MM.1S (cell line): Measurements from ENCODE around the gene EFR3B.
A peak's percentile ranks its signal among the peaks of the same experiment; 100 is the strongest.

Experiments
- DNase-seq: peaks from one replicate; pipeline ENCODE4 v3.0.0-alpha.2; 2015
- H2AFZ ChIP-seq: fragments of 300-600 bp; sonication (generic); 2 replicates; pipeline ENCODE4 v1.6.0; 2016; ENCODE audit warnings: antibody characterized with exemption, low read length
- H3F3A ChIP-seq: fragments of 300-600 bp; sonication (generic); 2 replicates; pipeline ENCODE4 v1.6.1; 2016; ENCODE audit warnings: mild to moderate bottlenecking, antibody characterized with exemption, low read length, moderate library complexity, mixed read lengths; ENCODE audit not compliant: insufficient read depth
- H3K27ac ChIP-seq: fragments of 300-600 bp; sonication (generic); 2 replicates; pipeline ENCODE4 v1.5.1; 2016; ENCODE audit warnings: mild to moderate bottlenecking, low read length
- H3K27me3 ChIP-seq: fragments of 300-600 bp; sonication (generic); replicated peaks from 2 replicates; pipeline ENCODE4 v1.6.0; 2016; ENCODE audit warnings: low read length; ENCODE audit not compliant: insufficient read depth
- H3K36me3 ChIP-seq: fragments of 300-600 bp; sonication (generic); replicated peaks from 2 replicates; pipeline ENCODE4 v1.6.1; 2016; ENCODE audit warnings: mild to moderate bottlenecking, low read length, mixed read lengths; ENCODE audit not compliant: insufficient read depth
- H3K4me1 ChIP-seq: fragments of 300-600 bp; sonication (generic); 2 replicates; pipeline ENCODE4 v1.6.1; 2016; ENCODE audit warnings: low read length, mixed read lengths
- H3K4me2 ChIP-seq: fragments of 300-600 bp; sonication (generic); 2 replicates; pipeline ENCODE4 v1.6.0; 2016; ENCODE audit warnings: low read depth, low read length
- H3K4me3 ChIP-seq: fragments of 300-600 bp; sonication (generic); 2 replicates; pipeline ENCODE4 v1.5.1; 2016; ENCODE audit warnings: low read length, mixed read lengths
- H3K79me2 ChIP-seq: fragments of 300-600 bp; sonication (generic); 2 replicates; pipeline ENCODE4 v1.6.1; 2016; ENCODE audit warnings: mixed run types, low read length, mixed read lengths
- H3K9ac ChIP-seq: fragments of 300-600 bp; sonication (generic); 2 replicates; pipeline ENCODE4 v1.6.1; 2016; ENCODE audit warnings: low read length, mixed read lengths
- H3K9me2 ChIP-seq: fragments of 300-600 bp; sonication (generic); replicated peaks from 2 replicates; pipeline ENCODE4 v1.6.1; 2016; ENCODE audit warnings: mild to moderate bottlenecking, low read length, mixed read lengths; ENCODE audit not compliant: insufficient read depth
- H3K9me3 ChIP-seq: fragments of 300-600 bp; sonication (generic); replicated peaks from 2 replicates; pipeline ENCODE4 v1.6.1; 2016; ENCODE audit warnings: mild to moderate bottlenecking, low read length, mixed read lengths; ENCODE audit not compliant: insufficient read depth
- H4K20me1 ChIP-seq: fragments of 300-600 bp; sonication (generic); 2 replicates; pipeline ENCODE4 v1.6.1; 2016; ENCODE audit warnings: mild to moderate bottlenecking, low read length, moderate library complexity, mixed read lengths; ENCODE audit not compliant: insufficient read depth
- EZH2 ChIP-seq: fragments of 300-600 bp; sonication (generic); optimal IDR thresholded peaks from 2 replicates; pipeline ENCODE3; 2017; ENCODE audit warnings: low read depth, mild to moderate bottlenecking, antibody characterized with exemption, low read length, mixed read lengths
- EZH2phosphoT487 ChIP-seq: fragments of 300-600 bp; sonication (generic); IDR thresholded peaks from 2 replicates; pipeline ENCODE4 v1.6.1; 2018; ENCODE audit warnings: antibody characterized with exemption, low read length
- TF ChIP-seq, protein P1 (sequence below): fragments of 300-600 bp; sonication (generic); IDR thresholded peaks from 2 replicates; pipeline ENCODE4 v1.5.1; 2016; ENCODE audit warnings: antibody characterized with exemption, low read length, mixed read lengths

Gene EFR3B

DNA sequence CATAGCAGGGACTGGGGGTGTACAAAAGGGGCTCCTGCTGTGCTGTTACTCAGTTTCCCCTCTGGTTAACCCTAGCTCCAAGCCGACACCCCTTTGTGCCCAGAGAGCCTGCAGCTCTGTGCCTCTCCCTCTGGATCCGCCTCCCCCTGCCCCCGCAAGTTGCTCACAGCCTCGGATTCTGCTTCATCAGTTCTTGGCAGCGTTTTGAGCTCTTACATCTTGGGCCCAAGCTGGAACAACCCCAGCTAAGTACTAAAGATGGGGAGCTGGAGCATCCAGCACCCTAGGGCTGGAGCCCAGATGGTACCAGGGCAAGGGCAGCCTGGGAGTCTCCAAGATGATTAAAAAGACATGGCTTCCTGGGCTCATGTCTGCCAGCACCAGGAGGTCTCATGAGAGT, 85.8 kb downstream of the EFR3B start:
- no peak overlapping the region for H3K4me3 ChIP-seq
- TF ChIP-seq EZH2 (no peak), EZH2phosphoT487 (no peak)
- TF ChIP-seq, protein P1, sequence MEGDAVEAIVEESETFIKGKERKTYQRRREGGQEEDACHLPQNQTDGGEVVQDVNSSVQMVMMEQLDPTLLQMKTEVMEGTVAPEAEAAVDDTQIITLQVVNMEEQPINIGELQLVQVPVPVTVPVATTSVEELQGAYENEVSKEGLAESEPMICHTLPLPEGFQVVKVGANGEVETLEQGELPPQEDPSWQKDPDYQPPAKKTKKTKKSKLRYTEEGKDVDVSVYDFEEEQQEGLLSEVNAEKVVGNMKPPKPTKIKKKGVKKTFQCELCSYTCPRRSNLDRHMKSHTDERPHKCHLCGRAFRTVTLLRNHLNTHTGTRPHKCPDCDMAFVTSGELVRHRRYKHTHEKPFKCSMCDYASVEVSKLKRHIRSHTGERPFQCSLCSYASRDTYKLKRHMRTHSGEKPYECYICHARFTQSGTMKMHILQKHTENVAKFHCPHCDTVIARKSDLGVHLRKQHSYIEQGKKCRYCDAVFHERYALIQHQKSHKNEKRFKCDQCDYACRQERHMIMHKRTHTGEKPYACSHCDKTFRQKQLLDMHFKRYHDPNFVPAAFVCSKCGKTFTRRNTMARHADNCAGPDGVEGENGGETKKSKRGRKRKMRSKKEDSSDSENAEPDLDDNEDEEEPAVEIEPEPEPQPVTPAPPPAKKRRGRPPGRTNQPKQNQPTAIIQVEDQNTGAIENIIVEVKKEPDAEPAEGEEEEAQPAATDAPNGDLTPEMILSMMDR: no peak
- H3F3A ChIP-seq: no peaks in the 10 kb centered on the region
- no peak for DNase-seq
- no peak overlapping the region for H3K4me2 ChIP-seq
- H3K9ac ChIP-seq: no peak overlapping the region
- H3K9me3 ChIP-seq: no peaks in the 10 kb centered on the region
- no peaks in the 10 kb centered on the region for H3K4me1 ChIP-seq
- no peaks in the 10 kb centered on the region for H4K20me1 ChIP-seq
- H2AFZ ChIP-seq: no peak overlapping the region
- H3K9me2 ChIP-seq: no peaks in the 10 kb centered on the region
- no peak overlapping the region for H3K27ac ChIP-seq
- H3K79me2 ChIP-seq: no peaks in the 10 kb centered on the region
- no peaks in the 10 kb centered on the region for H3K36me3 ChIP-seq
- H3K27me3 ChIP-seq: peaks cover 24% of the 10 kb centered on the region

GRCh38 chr2:25129901-25130520, 88.1 kb downstream of the EFR3B start:
- Histone ChIP-seq H3K4me2 (no peak overlapping the region), H3K27ac (no peak overlapping the region), H3K4me1 (no peaks in the 10 kb centered on the region), H3K9me2 (no peaks in the 10 kb centered on the region), H3K4me3 (no peak overlapping the region), H3K9me3 (no peaks in the 10 kb centered on the region), H3F3A (no peaks in the 10 kb centered on the region), H2AFZ (no peak overlapping the region), H3K9ac (no peak overlapping the region), H3K36me3 (no peaks in the 10 kb centered on the region), H3K79me2 (no peaks in the 10 kb centered on the region), H4K20me1 (no peaks in the 10 kb centered on the region), H3K27me3 (peaks cover 44% of the 10 kb centered on the region)
- no peak for DNase-seq
- TF ChIP-seq EZH2 (no peak), EZH2phosphoT487 (no peak)
- TF ChIP-seq, protein P1: peak; percentile 4; the same call in 1 of the 2 replicates

DNA sequence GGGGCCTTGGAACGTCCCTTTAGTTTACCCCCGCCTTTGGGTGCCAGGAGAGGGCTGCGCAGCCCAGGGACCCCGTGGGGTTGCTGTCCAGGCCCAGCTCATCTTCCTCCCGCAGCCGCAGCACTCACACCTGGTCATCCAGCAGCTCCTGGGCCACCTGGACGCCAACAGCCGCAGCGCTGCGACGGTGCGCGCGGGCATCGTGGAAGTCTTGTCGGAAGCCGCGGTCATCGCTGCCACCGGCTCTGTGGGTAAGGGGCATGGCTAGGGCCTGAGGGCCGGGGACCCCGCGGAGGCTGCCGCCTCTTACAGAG, 89.3 kb downstream of the EFR3B start:
- H3K27ac ChIP-seq: no peak overlapping the region
- H3K4me3 ChIP-seq: no peak overlapping the region
- no peaks in the 10 kb centered on the region for H4K20me1 ChIP-seq
- H2AFZ ChIP-seq: no peak overlapping the region
- H3K9me3 ChIP-seq: no peaks in the 10 kb centered on the region
- peaks cover 53% of the 10 kb centered on the region for H3K27me3 ChIP-seq
- no peaks in the 10 kb centered on the region for H3K4me1 ChIP-seq
- no peaks in the 10 kb centered on the region for H3K9me2 ChIP-seq
- no peak for DNase-seq
- no peaks in the 10 kb centered on the region for H3F3A ChIP-seq
- H3K79me2 ChIP-seq: no peaks in the 10 kb centered on the region
- H3K4me2 ChIP-seq: peak overlapping the region; percentile 39; the same call in 1 of the 2 replicates
- TF ChIP-seq EZH2phosphoT487 (no peak), EZH2 (no peak)
- TF ChIP-seq, protein P1: no peak
- H3K9ac ChIP-seq: no peak overlapping the region
- H3K36me3 ChIP-seq: no peaks in the 10 kb centered on the region
